Measurements from ENCODE around the gene TNFSF9. TPM values are rescaled to one million over a fixed set of nuclear protein-coding genes. Genes with fewer than 3 reads are reported as not detected.

TNFSF9 gene
- total RNA-seq, 2 donors from 2014 or later, result 2.6 TPM; not detected in 1

Small RNAs within 50 kb of the gene (small RNA-seq; reads per million reads assigned to genes)
- not detected for gene AC010503.2
- gene RF00019, result not detected

Other genes with a start within 250 kb of the TNFSF9 start
- not detected for gene ACER1, start 197.4 kb upstream of the TNFSF9 start, total RNA-seq
- 10 to 100 TPM; 32.3 to 62.8 TPM for gene CLPP, start 169.5 kb upstream of the TNFSF9 start, total RNA-seq
- 10 to 100 TPM; 41.2 to 64.6 TPM for gene ALKBH7, start 158.2 kb upstream of the TNFSF9 start, total RNA-seq
- gene PSPN, start 155.1 kb upstream of the TNFSF9 start, total RNA-seq, result 1 to 10 TPM in 1 of 2 donors, under 1 TPM in 1; 0.52 to 8.6 TPM
- gene GTF2F1, start 137.9 kb upstream of the TNFSF9 start, total RNA-seq, result 10 to 100 TPM; 37.4 to 51.1 TPM
- 10 to 100 TPM; 54.0 to 83.4 TPM for gene KHSRP, start 106.2 kb upstream of the TNFSF9 start, total RNA-seq
- gene SLC25A41, start 97.3 kb upstream of the TNFSF9 start, total RNA-seq, result not detected
- gene SLC25A23, start 71.2 kb upstream of the TNFSF9 start, total RNA-seq, result 10 to 100 TPM; 11.5 to 49.3 TPM
- gene CRB3, start 66.8 kb upstream of the TNFSF9 start, total RNA-seq, result 10 to 100 TPM; 35.8 to 37.6 TPM
- gene DENND1C, start 49.2 kb upstream of the TNFSF9 start, total RNA-seq, result 1 to 10 TPM; 1.0 to 1.3 TPM
- 1 to 10 TPM; 3.0 to 3.4 TPM for gene TUBB4A, start 28.7 kb upstream of the TNFSF9 start, total RNA-seq
- not detected for gene CD70, start 60.1 kb downstream of the TNFSF9 start, total RNA-seq
- gene TNFSF14, start 139.1 kb downstream of the TNFSF9 start, total RNA-seq, result 1 to 10 TPM in 1 of 2 donors, under 1 TPM in 1; 0.26 to 4.3 TPM
- gene C3, start 189.6 kb downstream of the TNFSF9 start, total RNA-seq, result 100 to 1,000 TPM; 320 to 382 TPM
- 10 to 100 TPM; 68.2 to 75.8 TPM for gene GPR108, start 206.6 kb downstream of the TNFSF9 start, total RNA-seq
- 10 to 100 TPM; 23.1 to 31.9 TPM for gene TRIP10, start 208.7 kb downstream of the TNFSF9 start, total RNA-seq
- gene SH2D3A, start 236.4 kb downstream of the TNFSF9 start, total RNA-seq, result 10 to 100 TPM; 18.4 to 60.0 TPM
- gene VAV1, start 241.7 kb downstream of the TNFSF9 start, total RNA-seq, result 1 to 10 TPM; 1.3 to 5.6 TPM

Data from body of pancreas (tissue), 2 donors.